ENCODE measurements around the gene PRMT1. TPM values are rescaled to one million over a fixed set of nuclear protein-coding genes. Genes with fewer than 3 reads are reported as not detected.

PRMT1 gene
- total RNA-seq, 2 donors from 2014 or later, result 116 to 118 TPM

DNA sequence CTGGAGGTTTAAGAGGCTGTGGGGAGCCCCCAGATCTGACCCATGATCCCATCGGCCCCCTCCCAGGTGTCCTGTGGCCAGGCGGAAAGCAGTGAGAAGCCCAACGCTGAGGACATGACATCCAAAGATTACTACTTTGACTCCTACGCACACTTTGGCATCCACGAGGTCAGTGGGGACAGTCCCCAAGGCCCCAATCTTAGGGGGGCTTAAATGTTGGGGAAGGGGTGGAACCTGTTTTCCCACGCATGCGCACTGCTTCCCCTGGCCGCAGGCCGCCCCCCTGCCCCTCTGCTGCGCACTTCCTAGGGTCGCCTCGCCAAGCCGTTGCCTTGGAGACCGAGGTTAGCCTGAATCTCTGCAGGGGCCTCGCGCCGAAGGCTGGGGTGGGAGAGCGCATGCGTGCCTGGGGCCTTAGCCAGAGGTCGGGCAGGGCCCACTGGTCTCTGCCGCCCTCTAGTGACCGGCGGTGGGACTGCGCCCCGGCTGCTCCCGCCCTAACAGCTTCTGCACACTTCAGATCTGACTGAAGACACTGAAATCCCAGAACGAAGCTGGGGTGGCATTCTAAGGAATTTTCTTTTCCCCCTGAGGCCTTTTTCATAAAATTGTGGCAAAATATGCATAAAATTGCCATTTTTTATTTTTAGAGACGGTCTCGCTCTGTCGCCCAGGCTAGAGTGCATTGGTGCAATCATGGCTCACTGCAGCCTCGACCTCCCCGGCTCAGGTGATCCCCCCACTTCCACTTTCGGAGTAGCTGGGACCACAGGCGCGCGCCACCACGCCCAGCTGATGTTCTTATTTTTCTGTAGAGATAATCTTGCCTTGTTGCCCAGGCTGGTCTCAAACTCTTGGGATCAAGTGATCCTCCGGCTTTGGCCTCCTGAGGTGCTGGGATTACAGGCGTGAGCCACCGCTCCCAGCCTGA lies 3.6 kb downstream of the PRMT1 start:
- H3K27me3 ChIP-seq (replicated peaks; ENCODE audit: insufficient read depth), result no peaks in the 10 kb centered on the region
- H3K27ac ChIP-seq, result peak overlapping the region in 1 of 2 donors; percentile 22
- ATAC-seq (ENCODE audit: insufficient number of reproducible peaks, low FRiP score, low read depth), result no peak
- TF ChIP-seq, protein P1, sequence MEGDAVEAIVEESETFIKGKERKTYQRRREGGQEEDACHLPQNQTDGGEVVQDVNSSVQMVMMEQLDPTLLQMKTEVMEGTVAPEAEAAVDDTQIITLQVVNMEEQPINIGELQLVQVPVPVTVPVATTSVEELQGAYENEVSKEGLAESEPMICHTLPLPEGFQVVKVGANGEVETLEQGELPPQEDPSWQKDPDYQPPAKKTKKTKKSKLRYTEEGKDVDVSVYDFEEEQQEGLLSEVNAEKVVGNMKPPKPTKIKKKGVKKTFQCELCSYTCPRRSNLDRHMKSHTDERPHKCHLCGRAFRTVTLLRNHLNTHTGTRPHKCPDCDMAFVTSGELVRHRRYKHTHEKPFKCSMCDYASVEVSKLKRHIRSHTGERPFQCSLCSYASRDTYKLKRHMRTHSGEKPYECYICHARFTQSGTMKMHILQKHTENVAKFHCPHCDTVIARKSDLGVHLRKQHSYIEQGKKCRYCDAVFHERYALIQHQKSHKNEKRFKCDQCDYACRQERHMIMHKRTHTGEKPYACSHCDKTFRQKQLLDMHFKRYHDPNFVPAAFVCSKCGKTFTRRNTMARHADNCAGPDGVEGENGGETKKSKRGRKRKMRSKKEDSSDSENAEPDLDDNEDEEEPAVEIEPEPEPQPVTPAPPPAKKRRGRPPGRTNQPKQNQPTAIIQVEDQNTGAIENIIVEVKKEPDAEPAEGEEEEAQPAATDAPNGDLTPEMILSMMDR (IDR thresholded peaks at IDR 0.05), result peak; percentile 100
- DNase-seq (ENCODE audit: low spot score), result no peak
- peaks cover 24 to 41% of the 10 kb centered on the region in 2 donors for H3K4me1 ChIP-seq (ENCODE audit: control insufficient read depth in 1 of 2, low read depth in 2 of 2)
- no peaks in the 10 kb centered on the region for H3K9me3 ChIP-seq
- peaks cover 40% of the 10 kb centered on the region for H3K36me3 ChIP-seq
- H3K4me3 ChIP-seq, result peak overlapping the region; percentile 59

DNA sequence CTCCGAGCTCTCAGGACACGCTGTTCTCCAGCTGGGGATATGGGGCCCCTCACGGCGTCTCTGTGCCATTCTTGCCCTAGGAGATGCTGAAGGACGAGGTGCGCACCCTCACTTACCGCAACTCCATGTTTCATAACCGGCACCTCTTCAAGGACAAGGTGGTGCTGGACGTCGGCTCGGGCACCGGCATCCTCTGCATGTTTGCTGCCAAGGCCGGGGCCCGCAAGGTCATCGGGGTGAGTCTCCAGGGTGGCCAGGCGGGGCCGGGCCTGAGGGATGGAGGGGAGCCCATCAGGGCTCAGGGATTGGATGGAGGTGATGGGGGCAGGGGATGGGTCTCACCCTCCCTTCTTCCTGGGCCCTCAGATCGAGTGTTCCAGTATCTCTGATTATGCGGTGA lies 4.8 kb downstream of the PRMT1 start:
- H3K4me1 ChIP-seq (ENCODE audit: control insufficient read depth in 1 of 2, low read depth in 2 of 2), result peaks cover 19 to 36% of the 10 kb centered on the region in 2 donors
- no peaks in the 10 kb centered on the region for H3K27me3 ChIP-seq (replicated peaks; ENCODE audit: insufficient read depth)
- TF ChIP-seq, protein P1 (IDR thresholded peaks at IDR 0.05), result no peak
- ATAC-seq (ENCODE audit: insufficient number of reproducible peaks, low FRiP score, low read depth) (no peak), DNase-seq (ENCODE audit: low spot score) (no peak)
- no peak overlapping the region for H3K4me3 ChIP-seq
- H3K9me3 ChIP-seq, result no peaks in the 10 kb centered on the region
- no peak overlapping the region for H3K27ac ChIP-seq
- H3K36me3 ChIP-seq, result peaks cover 44% of the 10 kb centered on the region

DNA sequence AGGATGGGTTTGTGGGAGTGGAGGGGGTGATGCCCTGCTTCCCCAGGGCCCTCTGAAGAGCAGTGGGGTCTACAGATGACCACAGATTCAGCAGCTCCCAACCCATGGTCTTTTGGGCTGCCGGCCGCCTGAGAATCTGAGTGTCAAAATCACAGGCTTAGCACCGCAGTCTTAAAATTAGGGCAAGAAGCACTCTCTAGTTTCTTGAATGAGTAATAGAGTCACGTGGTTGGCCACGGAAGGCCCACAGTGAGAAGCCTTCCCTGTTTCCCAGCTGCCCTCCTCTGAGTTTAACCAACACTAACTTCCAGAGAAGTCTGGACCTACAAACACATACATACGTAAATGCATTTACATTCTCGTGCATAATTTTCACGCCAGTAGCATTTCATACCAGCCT lies 5.2 kb downstream of the PRMT1 start:
- no peak overlapping the region for H3K4me3 ChIP-seq
- TF ChIP-seq, protein P1 (IDR thresholded peaks at IDR 0.05), result no peak
- no peaks in the 10 kb centered on the region for H3K9me3 ChIP-seq
- DNase-seq (ENCODE audit: low spot score) (no peak), ATAC-seq (ENCODE audit: insufficient number of reproducible peaks, low FRiP score, low read depth) (no peak)
- peaks cover 19 to 36% of the 10 kb centered on the region in 2 donors for H3K4me1 ChIP-seq (ENCODE audit: control insufficient read depth in 1 of 2, low read depth in 2 of 2)
- no peaks in the 10 kb centered on the region for H3K27me3 ChIP-seq (replicated peaks; ENCODE audit: insufficient read depth)
- no peak overlapping the region for H3K27ac ChIP-seq
- H3K36me3 ChIP-seq, result peaks cover 44% of the 10 kb centered on the region

DNA sequence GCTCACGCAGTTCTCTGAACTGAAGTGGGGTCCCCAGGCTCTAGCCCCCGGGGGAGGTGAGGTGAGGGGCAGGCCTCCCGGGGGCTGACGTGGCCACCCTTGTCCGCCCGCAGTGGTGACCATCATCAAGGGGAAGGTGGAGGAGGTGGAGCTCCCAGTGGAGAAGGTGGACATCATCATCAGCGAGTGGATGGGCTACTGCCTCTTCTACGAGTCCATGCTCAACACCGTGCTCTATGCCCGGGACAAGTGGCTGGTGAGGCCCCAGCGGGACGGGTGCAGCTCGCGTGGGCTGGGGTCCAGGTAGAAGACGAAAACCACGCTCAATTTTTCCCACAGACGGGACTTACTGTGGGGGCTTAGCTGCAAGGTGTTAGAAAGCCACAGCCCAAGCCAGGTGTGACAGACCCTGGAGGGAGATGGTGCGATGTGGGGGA lies 6.8 kb downstream of the PRMT1 start:
- H3K27ac ChIP-seq, result no peak overlapping the region
- no peak for DNase-seq (ENCODE audit: low spot score)
- peaks cover 44% of the 10 kb centered on the region for H3K36me3 ChIP-seq
- no peaks in the 10 kb centered on the region for H3K9me3 ChIP-seq
- peaks cover 13 to 23% of the 10 kb centered on the region in 2 donors for H3K4me1 ChIP-seq (ENCODE audit: control insufficient read depth in 1 of 2, low read depth in 2 of 2)
- H3K27me3 ChIP-seq (replicated peaks; ENCODE audit: insufficient read depth), result no peaks in the 10 kb centered on the region
- no peak overlapping the region for H3K4me3 ChIP-seq
- no peak for ATAC-seq (ENCODE audit: insufficient number of reproducible peaks, low FRiP score, low read depth)
- TF ChIP-seq, protein P1 (IDR thresholded peaks at IDR 0.05), result no peak

DNA sequence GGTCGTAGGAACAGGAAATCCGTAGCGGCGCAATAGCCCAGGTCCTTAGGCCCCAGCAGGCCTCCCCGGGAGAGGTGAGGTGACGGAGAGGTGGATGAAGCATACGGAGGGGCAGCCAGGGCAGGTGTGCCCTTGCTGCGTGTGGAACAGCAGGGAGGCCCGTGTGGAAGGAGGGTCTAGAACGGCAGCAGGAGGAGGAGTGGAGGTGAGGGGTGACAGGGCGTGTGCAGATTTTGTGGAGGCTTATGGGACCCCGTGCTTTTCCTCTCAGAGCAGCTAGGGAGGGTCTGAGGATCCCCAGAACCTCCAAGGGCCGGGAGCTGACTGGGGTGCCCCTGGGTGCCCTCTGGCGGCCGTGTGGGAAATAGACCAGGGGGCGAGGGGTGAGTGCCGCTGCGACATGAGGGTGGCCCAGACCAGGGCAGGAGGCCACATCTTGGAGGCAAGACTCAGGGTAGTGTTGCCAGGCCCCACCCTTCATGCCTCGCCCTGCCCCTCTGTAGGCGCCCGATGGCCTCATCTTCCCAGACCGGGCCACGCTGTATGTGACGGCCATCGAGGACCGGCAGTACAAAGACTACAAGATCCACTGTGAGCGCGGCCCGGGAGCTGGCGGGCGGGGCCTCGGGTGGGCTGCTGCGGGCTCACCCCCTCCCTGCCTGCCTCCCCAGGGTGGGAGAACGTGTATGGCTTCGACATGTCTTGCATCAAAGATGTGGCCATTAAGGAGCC lies 7.3 kb downstream of the PRMT1 start:
- Histone ChIP-seq H3K4me1 (ENCODE audit: control insufficient read depth in 1 of 2, low read depth in 2 of 2) (peaks cover 13 to 21% of the 10 kb centered on the region in 2 donors), H3K9me3 (no peaks in the 10 kb centered on the region), H3K27me3 (replicated peaks; ENCODE audit: insufficient read depth) (no peaks in the 10 kb centered on the region), H3K27ac (no peak overlapping the region), H3K4me3 (no peak overlapping the region), H3K36me3 (peaks cover 44% of the 10 kb centered on the region)
- ATAC-seq (ENCODE audit: insufficient number of reproducible peaks, low FRiP score, low read depth) (no peak), DNase-seq (ENCODE audit: low spot score) (no peak)
- TF ChIP-seq, protein P1 (IDR thresholded peaks at IDR 0.05), result peak; percentile 21
